ENCODE measurements around the gene POU2F3.

DNA sequence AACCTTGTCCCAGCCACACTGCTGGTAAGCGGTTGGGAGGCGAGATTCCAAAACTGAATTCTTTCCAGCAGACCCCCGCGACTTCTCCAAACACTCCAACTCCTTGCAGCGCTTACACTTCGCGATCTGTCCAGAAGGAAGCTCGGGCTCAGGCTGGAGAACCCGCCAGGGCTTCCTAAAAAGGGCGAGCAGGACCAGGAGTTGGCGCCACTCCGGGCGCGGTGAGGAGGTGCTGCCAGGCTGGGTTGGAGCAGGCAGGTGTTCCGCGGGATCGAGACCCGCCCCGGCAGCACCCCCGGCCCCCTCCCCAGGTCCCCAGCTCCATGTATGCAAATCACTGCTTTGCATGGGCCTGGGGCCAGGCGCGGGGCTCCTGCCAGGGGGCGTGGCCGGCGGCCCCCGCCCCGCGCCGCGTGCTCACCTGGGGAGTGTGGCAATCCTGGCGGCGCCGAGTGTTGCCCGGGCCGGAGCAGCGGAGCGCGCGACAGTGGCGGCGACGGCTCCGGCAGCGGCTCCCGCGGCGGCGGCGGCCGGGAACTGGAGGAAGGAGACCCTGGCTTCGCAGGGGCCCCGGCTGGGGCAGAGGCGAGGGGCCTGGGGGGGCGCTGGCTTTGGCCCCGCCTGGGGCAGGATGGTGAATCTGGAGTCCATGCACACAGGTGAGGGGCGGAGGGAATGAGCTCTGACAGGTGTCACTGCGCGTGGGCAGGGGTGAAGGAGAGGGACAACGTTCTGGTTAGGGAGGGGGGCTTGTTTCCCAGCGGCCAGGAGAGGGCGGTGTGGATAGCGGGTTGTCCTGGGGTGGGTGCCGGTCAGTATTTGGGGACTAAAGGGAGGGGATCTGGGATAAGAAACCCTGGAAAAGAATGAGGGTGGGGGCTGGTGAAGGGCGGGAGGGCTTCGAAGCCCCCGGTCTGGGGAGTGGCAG lies at the start of gene POU2F3:
- TF ChIP-seq, protein P1, sequence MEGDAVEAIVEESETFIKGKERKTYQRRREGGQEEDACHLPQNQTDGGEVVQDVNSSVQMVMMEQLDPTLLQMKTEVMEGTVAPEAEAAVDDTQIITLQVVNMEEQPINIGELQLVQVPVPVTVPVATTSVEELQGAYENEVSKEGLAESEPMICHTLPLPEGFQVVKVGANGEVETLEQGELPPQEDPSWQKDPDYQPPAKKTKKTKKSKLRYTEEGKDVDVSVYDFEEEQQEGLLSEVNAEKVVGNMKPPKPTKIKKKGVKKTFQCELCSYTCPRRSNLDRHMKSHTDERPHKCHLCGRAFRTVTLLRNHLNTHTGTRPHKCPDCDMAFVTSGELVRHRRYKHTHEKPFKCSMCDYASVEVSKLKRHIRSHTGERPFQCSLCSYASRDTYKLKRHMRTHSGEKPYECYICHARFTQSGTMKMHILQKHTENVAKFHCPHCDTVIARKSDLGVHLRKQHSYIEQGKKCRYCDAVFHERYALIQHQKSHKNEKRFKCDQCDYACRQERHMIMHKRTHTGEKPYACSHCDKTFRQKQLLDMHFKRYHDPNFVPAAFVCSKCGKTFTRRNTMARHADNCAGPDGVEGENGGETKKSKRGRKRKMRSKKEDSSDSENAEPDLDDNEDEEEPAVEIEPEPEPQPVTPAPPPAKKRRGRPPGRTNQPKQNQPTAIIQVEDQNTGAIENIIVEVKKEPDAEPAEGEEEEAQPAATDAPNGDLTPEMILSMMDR (IDR thresholded peaks at IDR 0.05) = no peak
- TF ChIP-seq POLR2A (IDR thresholded peaks at IDR 0.05) = no peak

Measured in testis (tissue), 2 donors.